Measurements from ENCODE around the gene LCE2A.

DNA sequence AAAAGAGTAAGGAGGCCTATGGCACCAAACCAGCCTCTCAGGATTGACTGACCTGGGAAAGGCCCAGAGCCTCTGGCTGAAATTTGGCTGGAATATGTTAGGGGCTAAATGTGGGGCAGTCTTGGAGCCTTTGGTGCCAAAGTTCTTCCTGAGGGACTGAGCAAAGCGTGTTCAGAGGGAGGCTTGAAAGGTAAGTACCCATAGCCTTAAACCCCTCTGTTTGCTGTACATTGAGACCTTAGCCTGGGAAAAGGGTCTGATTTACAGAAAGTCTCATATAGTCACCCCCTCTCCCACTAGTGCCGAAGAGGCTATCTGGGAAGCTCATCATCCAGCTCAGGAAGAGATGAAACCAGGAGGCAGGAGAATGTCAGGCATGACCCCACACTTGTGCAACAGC, 9.7 kb downstream of the LCE2A start, which contains the start of gene LCE4A:
- TF ChIP-seq CTCF (IDR thresholded peaks at IDR 0.05) (no peak), POLR2A (IDR thresholded peaks at IDR 0.05) (no peak)

Measured in transverse colon (tissue), 3 donors.